Measurements from ENCODE around the gene OSER1. TPM values are rescaled to one million over a fixed set of nuclear protein-coding genes. Genes with fewer than 3 reads are reported as not detected.

Gene OSER1
- total and polyA plus RNA-seq, 9 of the 15 experiments (the other 6 are each of a cell fraction or from before 2014, with no cell fraction given): 15.5 to 57.3 (median 19.9) TPM

DNA sequence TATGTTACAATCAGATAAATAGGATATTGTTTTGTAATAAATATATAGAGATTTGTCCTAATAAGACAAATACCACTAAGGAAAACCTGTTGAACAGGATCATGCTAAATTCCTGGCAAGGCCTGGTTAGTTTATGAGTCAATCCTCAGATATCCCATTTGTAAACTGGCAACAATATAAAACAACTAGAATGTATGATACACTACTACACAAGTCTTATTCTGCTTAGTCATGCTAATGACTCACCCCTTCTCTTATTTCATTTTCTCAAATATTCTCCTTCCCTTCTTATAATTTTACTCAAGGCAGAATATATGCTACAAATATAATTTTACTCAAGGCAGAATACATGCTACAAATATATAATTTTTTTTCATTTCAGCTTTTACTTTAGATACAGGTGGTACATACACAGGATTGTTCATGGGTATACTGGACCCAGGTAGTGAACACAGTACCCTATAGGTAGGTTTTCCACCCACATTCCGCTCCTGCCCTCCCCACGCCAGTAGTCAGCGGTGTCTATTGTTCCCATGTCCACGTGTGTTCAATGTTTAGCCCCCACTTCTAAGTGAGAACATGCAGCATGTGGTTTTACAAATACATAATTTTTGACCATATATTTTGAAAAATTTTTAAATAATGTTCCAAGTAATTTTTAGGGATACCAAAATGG lies 6.3 kb downstream of the OSER1 start (continued):
- peak; percentile 98 for TF ChIP-seq MAFG (tag; conservative IDR thresholded peaks at IDR 0.05)
- TF ChIP-seq CBX8 (IDR thresholded peaks at IDR 0.05; ENCODE audit: borderline replicate concordance, extremely low read depth, low read depth, low read length, poor library complexity, severe bottlenecking): no peak
- no peak for TF ChIP-seq ZKSCAN3 (CRISPR knock-in tag; IDR thresholded peaks at IDR 0.05)
- TF ChIP-seq ZNF696 (CRISPR knock-in tag; conservative IDR thresholded peaks at IDR 0.05): no peak
- TF ChIP-seq, protein P1, sequence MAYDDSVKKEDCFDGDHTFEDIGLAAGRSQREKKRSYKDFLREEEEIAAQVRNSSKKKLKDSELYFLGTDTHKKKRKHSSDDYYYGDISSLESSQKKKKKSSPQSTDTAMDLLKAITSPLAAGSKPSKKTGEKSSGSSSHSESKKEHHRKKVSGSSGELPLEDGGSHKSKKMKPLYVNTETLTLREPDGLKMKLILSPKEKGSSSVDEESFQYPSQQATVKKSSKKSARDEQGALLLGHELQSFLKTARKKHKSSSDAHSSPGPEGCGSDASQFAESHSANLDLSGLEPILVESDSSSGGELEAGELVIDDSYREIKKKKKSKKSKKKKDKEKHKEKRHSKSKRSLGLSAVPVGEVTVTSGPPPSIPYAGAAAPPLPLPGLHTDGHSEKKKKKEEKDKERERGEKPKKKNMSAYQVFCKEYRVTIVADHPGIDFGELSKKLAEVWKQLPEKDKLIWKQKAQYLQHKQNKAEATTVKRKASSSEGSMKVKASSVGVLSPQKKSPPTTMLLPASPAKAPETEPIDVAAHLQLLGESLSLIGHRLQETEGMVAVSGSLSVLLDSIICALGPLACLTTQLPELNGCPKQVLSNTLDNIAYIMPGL (CRISPR knock-in tag; IDR thresholded peaks at IDR 0.05): no peak
- TF ChIP-seq, protein P2, sequence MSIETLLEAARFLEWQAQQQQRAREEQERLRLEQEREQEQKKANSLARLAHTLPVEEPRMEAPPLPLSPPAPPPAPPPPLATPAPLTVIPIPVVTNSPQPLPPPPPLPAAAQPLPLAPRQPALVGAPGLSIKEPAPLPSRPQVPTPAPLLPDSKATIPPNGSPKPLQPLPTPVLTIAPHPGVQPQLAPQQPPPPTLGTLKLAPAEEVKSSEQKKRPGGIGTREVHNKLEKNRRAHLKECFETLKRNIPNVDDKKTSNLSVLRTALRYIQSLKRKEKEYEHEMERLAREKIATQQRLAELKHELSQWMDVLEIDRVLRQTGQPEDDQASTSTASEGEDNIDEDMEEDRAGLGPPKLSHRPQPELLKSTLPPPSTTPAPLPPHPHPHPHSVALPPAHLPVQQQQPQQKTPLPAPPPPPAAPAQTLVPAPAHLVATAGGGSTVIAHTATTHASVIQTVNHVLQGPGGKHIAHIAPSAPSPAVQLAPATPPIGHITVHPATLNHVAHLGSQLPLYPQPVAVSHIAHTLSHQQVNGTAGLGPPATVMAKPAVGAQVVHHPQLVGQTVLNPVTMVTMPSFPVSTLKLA (conservative IDR thresholded peaks at IDR 0.05): peak; percentile 26 to 33; a peak in 1 of 4 replicates
- TF ChIP-seq ZNF232 (CRISPR knock-in tag; IDR thresholded peaks at IDR 0.05): no peak
- TF ChIP-seq MCM5 (IDR thresholded peaks at IDR 0.05; ENCODE audit: low read depth): no peak
- TF ChIP-seq, protein P3, sequence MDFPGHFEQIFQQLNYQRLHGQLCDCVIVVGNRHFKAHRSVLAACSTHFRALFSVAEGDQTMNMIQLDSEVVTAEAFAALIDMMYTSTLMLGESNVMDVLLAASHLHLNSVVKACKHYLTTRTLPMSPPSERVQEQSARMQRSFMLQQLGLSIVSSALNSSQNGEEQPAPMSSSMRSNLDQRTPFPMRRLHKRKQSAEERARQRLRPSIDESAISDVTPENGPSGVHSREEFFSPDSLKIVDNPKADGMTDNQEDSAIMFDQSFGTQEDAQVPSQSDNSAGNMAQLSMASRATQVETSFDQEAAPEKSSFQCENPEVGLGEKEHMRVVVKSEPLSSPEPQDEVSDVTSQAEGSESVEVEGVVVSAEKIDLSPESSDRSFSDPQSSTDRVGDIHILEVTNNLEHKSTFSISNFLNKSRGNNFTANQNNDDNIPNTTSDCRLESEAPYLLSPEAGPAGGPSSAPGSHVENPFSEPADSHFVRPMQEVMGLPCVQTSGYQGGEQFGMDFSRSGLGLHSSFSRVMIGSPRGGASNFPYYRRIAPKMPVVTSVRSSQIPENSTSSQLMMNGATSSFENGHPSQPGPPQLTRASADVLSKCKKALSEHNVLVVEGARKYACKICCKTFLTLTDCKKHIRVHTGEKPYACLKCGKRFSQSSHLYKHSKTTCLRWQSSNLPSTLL (IDR thresholded peaks at IDR 0.05): no peak
- no peak for TF ChIP-seq TEAD1 (CRISPR knock-in tag; IDR thresholded peaks at IDR 0.05)
